Measurements from ENCODE around the gene DOCK2.
A peak's percentile ranks its signal among the peaks of the same experiment; 100 is the strongest.

DOCK2 gene

GRCh38 chr5:169778622-169779596, 141.8 kb downstream of the DOCK2 start:
- DNase-seq (ENCODE audit: insufficient read length, low spot score), result peak; percentile 26
- peak; percentile 94 for FAIRE-seq

DNA sequence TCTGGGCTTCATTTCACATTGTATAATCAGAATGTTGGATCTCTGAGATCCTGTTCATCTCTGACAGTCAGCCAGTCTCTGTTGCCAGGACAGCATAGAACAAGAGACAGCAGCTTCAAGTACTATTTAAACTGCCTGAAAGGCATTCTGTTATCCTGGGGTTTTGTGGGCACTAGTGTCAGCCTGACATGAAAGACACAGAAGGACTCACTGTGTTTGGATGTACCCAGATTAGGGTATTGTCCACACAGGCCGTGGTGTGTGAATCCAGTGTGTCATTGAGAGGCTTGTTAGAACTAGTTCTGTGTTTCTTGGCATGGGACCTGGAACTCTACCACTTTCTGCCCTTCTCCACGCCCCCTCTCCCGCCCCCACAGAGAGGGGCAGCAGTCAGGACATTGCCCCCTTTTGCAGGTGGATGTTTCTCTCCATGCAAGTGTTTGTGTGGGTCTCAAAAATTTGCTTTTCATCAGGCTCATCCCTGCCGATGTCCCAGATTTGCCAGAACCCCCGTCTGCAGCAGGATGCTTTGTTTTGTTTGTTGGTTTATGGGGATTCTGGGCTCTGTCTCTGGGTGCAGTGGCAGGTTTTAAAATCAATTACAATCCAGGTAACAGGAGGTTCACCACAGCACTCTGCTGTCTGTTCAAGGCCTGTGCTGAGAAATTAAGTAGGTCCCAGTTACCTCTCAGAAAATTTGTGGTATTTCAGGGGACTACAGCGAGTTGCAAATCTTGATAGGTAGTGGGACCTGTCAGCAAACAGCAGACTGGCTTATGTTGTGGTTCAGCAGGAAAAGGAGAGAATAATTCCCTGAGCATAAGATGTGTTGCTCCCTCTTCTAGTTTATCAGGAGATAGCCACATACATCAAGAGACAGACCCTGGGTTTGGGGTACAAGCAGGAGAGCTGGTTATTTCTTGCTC, 144.6 kb downstream of the DOCK2 start:
- FAIRE-seq (no peak), DNase-seq (ENCODE audit: insufficient read length, low spot score) (no peak)

GRCh38 chr5:169785771-169786618, 148.9 kb downstream of the DOCK2 start:
- DNase-seq (ENCODE audit: insufficient read length, low spot score) (no peak), FAIRE-seq (no peak)

DNA sequence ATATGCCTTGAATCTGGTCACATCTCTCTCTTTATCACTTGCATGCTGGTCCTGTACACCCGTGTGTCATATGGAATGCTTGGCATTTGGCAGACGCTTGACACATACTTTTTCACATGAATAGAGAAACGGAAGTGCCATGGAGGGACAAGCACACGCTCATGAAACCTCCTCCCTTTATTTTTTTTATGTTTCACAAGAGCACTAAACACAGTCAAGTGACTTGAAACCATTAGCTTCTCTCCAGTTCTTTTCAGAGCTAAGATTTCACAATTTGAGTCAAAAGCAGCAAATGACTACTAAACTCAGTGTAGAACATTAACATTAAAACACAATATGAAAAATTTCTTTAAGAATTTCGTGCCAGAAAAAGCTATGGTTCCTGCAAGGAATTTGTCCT, 151.1 kb downstream of the DOCK2 start:
- FAIRE-seq (no peak), DNase-seq (ENCODE audit: insufficient read length, low spot score) (no peak)

GRCh38 chr5:169789417-169789940, 152.4 kb downstream of the DOCK2 start:
- FAIRE-seq (peak; percentile 48), DNase-seq (ENCODE audit: insufficient read length, low spot score) (no peak)

DNA sequence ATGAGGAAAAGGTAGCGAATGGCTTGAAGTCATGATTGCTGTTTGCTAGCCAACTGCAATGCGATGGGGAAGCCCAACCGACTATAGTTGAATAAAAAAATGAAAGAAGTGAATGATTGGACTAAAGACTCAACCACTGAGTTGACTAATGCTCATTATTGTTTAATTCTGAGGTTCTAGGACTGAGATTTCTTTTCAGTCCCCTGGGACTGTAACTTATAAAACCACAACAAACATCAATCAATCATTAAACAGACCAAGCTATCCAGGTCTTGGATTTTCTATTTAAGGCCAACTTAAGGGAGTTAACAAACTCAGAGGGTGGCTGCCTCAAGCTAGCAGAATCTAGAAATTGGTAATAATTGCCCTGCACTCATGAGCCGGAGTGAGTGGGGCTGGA, 154.2 kb downstream of the DOCK2 start:
- FAIRE-seq, result no peak
- no peak for DNase-seq (ENCODE audit: insufficient read length, low spot score)

DNA sequence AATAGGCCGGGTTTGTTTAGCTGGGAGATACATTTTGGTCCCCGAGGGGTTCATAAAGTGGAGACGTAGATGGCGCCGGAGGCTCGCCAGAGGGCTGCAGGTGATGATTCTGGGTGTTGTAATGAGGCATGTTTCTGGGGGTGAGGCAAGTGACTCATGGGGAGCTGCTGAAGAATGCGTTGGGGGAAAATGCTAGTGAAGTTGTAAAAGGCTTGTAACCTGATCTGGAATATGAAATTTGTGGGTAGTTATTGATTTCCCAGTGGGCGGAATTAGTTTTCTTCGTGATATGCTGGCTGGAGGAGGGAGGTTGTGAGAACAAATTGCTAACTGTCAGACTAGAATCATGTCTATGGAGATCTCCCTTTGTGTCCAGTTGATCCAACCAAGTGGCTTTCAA, 158.3 kb downstream of the DOCK2 start:
- DNase-seq (ENCODE audit: insufficient read length, low spot score), result no peak
- no peak for FAIRE-seq

DNA sequence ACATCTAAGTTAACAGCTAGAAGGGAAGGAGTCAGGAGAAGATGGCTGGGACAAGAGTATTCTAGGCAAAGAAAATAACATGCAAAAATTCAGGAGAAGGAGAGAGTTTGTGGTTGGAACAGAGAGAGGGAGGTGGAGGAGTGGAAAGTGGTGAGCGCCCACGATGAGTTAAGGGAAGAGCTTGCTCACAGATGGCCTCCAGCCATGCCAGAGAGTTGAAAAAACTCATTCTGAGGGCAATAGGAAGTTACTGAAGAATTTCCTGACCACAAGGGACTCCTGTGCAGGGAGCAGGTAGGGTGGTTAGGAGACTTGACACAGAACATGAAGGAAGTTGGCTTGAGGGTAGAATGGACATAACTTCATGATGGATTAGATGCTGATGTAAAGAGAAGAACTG, 159.7 kb downstream of the DOCK2 start:
- FAIRE-seq (no peak), DNase-seq (ENCODE audit: insufficient read length, low spot score) (no peak)

DNA sequence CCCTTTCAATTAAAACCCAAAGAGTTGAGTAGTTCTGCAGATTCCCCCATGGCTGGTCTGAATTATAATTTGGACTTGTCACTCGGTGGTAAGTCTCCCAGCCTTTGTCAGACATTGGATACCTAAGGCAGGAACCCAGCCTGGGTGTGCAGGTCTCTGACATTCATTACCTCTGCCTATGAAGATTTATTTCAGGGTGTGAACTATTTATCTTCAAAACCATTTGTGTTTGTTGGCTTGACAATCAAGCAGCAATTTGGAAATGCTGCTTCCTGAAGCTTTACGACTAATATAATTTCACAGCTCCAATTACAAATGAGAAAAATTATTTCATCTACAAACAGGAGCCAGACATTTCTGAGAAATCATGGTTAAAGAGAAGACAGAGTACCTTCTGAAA, 160.5 kb downstream of the DOCK2 start:
- FAIRE-seq (no peak), DNase-seq (ENCODE audit: insufficient read length, low spot score) (no peak)

GRCh38 chr5:169798438-169798837, 161.4 kb downstream of the DOCK2 start:
- peak; percentile 35 for FAIRE-seq
- DNase-seq (ENCODE audit: insufficient read length, low spot score), result no peak

DNA sequence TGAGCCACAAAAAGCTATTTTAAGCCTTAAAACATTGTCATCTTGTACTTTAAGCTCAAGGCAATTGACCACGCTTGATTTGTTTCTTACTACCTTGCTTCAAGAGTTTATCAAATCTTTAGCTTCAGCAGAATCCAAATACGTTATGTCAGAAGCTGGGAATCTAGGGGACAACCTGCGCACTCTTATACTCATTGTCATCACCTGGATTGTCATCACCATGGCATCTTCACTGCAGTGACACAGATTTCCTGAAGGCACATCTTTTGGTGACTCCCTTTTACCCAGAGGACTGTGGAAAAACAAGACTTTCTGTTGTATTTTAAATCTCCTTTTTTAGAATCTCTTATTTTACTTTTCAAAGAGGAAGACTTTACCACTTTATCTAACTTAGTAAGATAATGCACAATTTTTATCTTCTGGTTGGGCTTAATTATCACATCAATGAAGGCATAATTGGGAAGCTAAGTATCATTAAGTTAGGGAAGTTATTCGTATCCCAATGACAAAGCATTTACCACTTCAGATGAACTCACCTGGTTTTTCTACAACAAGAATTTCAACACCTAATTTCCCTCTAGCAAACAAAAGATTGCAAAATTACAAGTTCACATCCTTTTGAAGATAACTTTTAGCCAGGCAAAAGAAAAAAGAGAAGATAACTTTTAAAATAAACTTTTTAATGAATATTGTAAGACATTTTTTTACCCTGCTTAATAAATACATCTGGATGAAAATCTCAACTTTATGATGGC, 162.0 kb downstream of the DOCK2 start:
- no peak for FAIRE-seq

GRCh38 chr5:169801324-169801777, 164.3 kb downstream of the DOCK2 start:
- FAIRE-seq (no peak), DNase-seq (ENCODE audit: insufficient read length, low spot score) (no peak)

More for the DNA sequence above, 162.0 kb downstream of the DOCK2 start:
- no peak for DNase-seq (ENCODE audit: insufficient read length, low spot score)

GRCh38 chr5:169801781-169802180, 164.7 kb downstream of the DOCK2 start:
- no peak for FAIRE-seq
- no peak for DNase-seq (ENCODE audit: insufficient read length, low spot score)

DNA sequence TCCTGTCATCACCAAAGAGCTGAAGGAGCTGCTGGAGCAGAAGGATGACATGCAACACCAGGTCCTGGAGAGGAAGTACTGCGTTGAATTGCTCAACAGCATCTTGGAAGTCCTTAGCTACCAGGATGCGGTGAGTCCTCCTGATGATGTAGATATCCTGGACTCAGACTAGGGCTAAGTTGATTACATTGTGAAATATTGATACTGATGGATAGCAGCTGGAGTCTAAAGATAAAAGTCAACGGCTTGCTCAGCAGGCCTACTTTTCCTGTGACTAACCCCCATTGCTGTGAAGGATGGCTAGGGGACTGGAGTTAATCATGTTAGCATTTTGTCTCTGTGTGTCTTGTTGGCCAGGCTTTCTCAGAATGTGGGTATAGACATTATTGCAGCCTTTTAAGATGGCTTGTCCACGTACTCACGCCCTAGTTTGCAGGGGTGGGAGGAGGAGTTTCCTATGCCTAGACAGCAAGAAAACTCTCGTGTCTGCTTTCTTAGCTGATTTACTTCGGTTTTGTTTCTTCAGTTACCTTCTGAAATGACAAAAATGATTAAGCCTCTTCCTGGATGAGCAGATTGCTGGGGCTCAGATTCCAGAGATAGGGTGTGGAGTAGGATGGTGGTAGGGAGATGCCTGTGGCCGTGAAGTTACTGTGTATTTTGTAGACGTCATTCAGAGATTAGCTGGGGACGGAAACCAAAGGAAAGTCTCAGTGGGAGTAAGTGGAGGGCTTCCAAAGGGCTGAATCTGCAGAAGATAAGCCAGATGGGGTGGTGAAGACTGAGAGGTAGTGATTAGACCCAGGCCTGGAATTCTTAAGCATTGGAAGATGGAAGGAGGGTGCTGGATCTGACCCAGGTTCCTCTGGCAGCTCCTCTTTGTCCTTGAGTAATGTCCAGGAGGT, 166.3 kb downstream of the DOCK2 start:
- no peak for FAIRE-seq
- DNase-seq (ENCODE audit: insufficient read length, low spot score), result no peak

DNA sequence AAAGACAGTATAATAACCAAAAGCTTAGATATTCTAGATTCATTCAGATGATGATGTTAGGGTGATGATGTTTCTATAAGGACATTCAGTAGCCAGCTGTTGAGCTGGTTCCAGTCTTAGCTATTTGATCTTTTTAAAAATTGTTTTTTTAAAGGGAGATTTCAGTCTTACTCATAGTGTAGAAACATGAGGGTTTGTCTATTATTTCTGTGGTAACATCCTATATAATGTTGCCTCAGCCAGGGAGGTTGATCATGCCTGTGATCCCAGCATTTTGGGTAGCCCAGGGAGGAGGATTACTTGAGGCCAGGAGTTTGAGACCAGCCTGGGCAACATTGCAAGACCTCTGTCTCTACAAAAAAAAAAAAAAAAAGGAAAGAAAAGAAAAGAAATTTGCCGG, 167.8 kb downstream of the DOCK2 start:
- DNase-seq (ENCODE audit: insufficient read length, low spot score) (no peak), FAIRE-seq (peak; percentile 11)

GRCh38 chr5:169805527-169805934, 168.5 kb downstream of the DOCK2 start:
- FAIRE-seq (peak; percentile 81), DNase-seq (ENCODE audit: insufficient read length, low spot score) (peak; percentile 28)

DNA sequence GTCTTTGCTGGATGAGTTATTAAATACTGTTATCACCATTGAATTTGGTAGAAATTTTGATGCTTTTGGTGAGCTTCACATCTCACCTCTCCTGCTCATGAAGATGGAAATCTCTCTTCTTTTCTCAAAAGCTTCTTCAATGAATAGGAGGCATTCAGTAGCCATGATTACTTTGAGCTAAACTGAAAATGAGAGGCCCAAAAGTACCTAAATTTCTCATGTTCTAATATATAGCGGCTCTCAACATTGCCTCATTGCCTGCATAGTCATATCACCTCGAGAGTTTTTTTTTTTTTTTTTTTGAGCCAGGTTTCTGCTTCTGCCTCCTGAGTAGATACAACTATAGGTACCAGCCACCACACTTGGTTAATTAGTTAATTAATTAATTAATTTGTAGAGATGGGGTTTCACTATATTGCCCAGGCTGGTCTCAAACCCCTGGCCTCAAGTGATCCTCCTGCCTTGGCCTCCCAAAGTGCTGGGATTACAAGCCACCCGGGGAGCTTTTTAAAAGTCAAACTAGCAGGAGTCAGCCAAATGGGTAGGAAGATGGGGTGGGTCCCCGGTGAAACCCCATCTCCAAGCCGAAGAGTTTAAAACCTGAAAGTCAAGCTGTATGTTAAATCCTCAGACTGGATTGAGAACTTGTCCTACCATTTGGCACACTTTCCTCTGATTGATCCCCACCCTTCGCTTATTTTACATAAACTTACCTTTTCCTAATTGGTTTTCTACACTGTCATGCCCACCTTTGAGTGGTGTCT, 169.0 kb downstream of the DOCK2 start:
- FAIRE-seq, result no peak
- no peak for DNase-seq (ENCODE audit: insufficient read length, low spot score)

DNA sequence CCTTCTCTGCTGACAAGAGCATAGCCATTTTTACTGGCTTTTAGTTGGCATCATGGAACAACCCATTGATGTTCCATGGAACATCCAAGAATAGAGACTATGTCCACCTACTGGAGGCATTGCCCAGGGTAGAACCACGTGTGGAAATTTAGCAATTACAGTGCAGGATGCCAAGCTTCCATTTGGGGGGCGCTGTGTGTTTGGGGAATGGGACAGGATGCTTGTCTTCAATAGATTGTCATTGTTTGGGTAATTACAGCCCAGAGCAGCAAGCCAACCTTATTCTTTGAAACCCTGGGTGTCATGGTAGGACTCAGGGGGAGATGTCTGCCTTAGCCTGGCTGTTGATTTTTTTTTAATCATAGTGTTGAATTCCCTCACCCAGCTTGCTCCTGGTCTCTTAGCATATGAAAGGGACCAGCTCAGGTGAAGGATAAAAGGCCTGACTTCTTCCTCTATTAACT, 171.1 kb downstream of the DOCK2 start:
- DNase-seq (ENCODE audit: insufficient read length, low spot score) (no peak), FAIRE-seq (peak; percentile 23)

All from GM19239 (cell line).